Gastrocnemius medialis (tissue), 4 donors: Measurements from ENCODE around the gene POLR3GL.

Experiments
- CTCF ChIP-seq, 5 experiments: fragments of 450-650 bp in 3 of 5; fragments of 200-600 bp in 2 of 5; sonication (generic) in 2 of 5; IDR thresholded peaks in 4 of 5; conservative IDR thresholded peaks in 1 of 5; 1 replicate in 4 of 5; 2 replicates in 1 of 5; pipeline ENCODE4 v1.5.1; 2016 to 2019; ENCODE audit warnings: antibody characterized with exemption in 5 of 5, mild to moderate bottlenecking in 3 of 5, moderate library complexity in 3 of 5
- POLR2A ChIP-seq, 2 donors: fragments of 450-650 bp; IDR thresholded peaks; one replicate each; pipeline ENCODE4 v1.6.1; 2017; ENCODE audit warnings: antibody characterized with exemption in 2 of 2, mild to moderate bottlenecking in 2 of 2, moderate library complexity in 2 of 2

GRCh38 chr1:145964328-145965118, at the start of gene POLR3GL, which contains the start of gene ANKRD34A:
- TF ChIP-seq CTCF (IDR thresholded peaks at IDR 0.05 in 4 of 5, conservative IDR thresholded peaks at IDR 0.05 in 1 of 5) (no peak), POLR2A (IDR thresholded peaks at IDR 0.05) (peak; percentile 91 to 97)
